ENCODE data around the gene CEBPG.

GRCh38 chr19:33403221-33403972 lies 29.9 kb downstream of the CEBPG start:
- TF ChIP-seq POLR2AphosphoS5 (IDR thresholded peaks at IDR 0.05; ENCODE audit: borderline replicate concordance, low read depth, low read length), result no peak
- TF ChIP-seq EZH2 (IDR thresholded peaks at IDR 0.05), result no peak
